Measurements from ENCODE around the gene REG1B.
"Not testable (repeated sequence)": the region's sequence is repeated elsewhere in the genome, so short reads cannot be mapped to it uniquely, and the experiment has no call there.

REG1B gene

DNA sequence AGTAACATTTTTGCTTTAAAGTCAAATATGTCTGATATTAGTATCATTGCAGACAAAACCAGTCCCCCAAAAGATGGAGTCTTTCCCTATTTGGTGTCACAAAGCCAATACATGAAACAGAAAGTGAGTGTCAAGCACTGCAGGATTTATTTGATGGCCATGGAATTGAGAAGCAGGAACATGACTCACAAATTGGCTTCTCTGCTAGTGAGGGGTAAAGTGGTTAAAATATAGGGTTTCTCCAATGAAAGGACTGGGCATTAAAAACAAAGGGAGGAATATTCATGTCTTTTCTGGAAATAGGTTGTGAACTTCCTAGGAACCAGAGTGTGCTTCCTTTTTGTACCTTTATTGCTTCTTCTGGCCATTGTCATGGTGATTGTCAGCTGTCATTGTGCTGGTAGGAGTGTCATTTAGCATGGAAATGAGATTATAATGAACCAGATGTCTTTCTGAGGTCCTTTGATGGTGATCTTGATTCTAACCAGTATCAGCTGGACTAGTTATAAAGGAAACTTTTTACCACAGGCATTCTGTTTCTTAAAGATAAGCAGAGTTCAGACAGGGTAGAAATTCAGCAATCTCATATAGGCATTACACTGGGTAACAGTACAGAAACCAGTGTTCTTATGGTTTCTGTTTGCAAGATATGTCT is 4.1 kb downstream of the REG1B start:
- no peak for DNase-seq

DNA sequence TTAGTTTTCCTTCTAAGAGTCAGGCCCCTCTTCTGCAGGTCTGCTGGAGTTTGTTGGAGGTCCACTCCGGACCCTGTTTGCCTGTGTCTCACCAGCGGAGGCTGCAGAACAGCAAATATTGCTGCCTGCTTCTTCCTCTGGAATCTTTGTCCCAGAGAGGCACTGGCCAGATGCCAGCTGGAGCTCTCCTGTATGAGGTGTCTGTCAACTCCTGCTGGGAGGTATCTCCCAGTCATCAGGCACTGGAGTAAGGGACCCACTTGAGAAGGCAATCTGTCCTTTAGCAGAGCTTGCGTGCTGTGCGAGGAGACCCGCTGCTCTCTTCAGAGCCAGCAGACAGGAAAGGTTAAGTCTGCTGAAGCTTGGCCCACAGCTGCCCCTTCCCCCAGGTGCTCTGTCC is 4.8 kb downstream of the REG1B start:
- no peak for DNase-seq

DNA sequence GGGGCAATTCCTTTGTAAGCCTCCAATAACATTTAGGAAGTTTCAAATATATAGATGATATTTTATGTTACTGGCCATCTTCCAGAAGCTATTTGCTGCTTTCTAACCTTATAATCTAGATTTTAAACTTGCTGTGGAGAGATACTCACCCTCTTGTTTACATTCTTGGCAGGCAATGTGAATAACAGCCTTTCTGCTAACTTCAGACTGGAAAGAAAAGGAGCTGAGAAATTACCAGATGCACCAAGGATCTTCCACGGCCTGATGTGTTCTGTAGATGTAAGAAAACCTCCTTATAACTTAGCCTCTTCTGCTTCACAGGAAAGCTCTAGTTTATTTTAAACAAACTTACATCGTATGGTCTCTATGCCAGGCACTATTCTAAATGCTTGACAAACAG is 16.7 kb downstream of the REG1B start:
- no peak for DNase-seq

DNA sequence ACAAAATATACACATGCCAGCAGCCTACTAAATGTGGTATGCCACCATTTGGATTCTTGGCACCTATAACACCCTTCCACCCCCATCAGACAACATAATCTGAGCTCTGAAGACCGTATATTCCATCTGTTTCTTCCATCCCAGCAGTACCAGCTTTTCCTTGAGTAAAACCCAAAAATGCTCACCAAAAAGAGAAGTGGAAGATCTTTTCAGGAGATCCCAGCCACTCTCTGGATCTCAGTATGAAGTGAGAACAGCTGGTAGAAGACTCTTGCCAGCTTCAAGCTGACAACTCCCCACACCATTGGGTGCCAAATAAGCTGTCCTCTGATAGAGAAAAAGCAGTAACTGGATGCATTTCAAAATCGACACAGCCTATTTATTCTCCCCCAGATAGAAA is 22.6 kb downstream of the REG1B start:
- DNase-seq: no peak

DNA sequence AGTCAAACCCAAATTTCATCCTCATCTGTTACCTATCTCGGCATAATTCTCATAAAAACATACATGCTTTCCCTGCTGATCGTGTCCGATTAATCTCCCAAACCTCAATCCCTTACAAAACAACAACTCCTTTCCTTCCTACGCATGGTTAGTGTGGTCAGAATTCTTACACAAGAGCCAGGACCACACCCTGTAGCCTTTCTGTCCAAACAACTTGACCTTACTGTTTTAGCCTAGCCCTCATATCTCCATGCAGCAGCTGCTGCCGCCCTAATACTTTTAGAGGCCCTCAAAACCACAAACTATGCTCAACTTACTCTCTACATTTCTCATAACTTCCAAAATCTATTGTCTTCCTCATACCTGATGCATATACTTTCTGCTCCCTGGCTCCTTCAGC is 33.0 kb downstream of the REG1B start:
- DNase-seq: not testable (repeated sequence)

DNA sequence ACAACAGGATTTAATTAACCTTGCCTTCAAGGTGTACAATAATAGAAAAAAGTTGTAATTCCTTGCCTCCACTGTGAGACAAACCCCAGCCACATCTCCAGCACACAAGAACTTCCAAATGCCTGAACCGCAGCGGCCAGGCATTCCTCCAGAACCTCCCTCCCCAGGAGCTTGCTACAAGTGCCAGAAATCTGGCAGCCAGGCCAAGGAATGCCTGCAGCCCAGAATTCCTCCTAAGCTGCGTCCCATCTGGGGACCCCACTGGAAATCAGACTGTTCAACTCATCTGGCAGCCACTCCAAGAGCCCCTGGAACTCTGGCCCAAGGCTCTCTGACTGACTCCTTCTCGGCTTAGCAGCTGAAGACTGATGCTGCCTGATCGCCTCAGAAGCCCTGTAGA is 34.3 kb downstream of the REG1B start:
- not testable (repeated sequence) for DNase-seq

- DNase-seq: peak; percentile 11 to 32
Observed at GRCh38 chr2:79041032-79041448, 46.8 kb downstream of the REG1B start.

DNA sequence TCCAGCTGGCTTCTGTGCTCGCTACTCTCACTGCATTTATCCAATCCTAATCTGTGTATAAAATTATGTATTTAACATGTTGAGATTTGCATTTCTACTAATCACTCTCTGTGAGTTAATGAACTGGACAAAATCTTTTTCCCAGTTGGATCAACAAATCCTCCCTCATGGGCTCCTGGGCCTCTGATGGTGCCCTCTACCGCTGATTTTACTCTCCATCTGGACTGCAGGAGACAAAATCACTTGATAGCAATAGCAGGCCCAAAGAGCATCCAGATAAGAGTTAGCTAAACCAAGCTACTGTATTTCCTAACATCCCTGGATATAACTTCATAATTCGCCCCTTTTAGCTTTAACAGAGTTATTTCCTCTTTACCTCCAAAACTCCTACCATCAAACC is 47.8 kb downstream of the REG1B start:
- DNase-seq: no peak

Measured in NCI-H2081 (cell line).